Measurements from ENCODE around the gene PYGO1. TPM values are rescaled to one million over a fixed set of nuclear protein-coding genes. Genes with fewer than 3 reads are reported as not detected.
"Not testable (repeated sequence)": the region's sequence is repeated elsewhere in the genome, so short reads cannot be mapped to it uniquely, and the experiment has no call there.

PYGO1 gene
- total and polyA plus RNA-seq, 12 donors, result 1.6 to 12.4 (median 7.9) TPM

- Histone ChIP-seq H3K27me3 (no peaks in the 10 kb centered on the region), H3K4me3 (no peak overlapping the region), H3K27ac (no peak overlapping the region), H3K9me3 (replicated peaks in 1 of 3) (no peaks in the 10 kb centered on the region), H3K36me3 (replicated peaks in 1 of 2) (no peaks in the 10 kb centered on the region), H3K4me1 (replicated peaks in 1 of 2) (no peaks in the 10 kb centered on the region)
- no peak for DNase-seq
- WGBS, 4 donors, result 71 to 83% (median 78%) methylated on average over 4 of the region's 4 CpGs
- TF ChIP-seq, protein P1, sequence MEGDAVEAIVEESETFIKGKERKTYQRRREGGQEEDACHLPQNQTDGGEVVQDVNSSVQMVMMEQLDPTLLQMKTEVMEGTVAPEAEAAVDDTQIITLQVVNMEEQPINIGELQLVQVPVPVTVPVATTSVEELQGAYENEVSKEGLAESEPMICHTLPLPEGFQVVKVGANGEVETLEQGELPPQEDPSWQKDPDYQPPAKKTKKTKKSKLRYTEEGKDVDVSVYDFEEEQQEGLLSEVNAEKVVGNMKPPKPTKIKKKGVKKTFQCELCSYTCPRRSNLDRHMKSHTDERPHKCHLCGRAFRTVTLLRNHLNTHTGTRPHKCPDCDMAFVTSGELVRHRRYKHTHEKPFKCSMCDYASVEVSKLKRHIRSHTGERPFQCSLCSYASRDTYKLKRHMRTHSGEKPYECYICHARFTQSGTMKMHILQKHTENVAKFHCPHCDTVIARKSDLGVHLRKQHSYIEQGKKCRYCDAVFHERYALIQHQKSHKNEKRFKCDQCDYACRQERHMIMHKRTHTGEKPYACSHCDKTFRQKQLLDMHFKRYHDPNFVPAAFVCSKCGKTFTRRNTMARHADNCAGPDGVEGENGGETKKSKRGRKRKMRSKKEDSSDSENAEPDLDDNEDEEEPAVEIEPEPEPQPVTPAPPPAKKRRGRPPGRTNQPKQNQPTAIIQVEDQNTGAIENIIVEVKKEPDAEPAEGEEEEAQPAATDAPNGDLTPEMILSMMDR (IDR thresholded peaks at IDR 0.05), result no peak
- no peak for TF ChIP-seq POLR2A (IDR thresholded peaks at IDR 0.05)
- intact Hi-C loops (cut with DNase I), result no loop called here
Observed at GRCh38 chr15:55507567-55507966, 80.6 kb downstream of the PYGO1 start.

DNA sequence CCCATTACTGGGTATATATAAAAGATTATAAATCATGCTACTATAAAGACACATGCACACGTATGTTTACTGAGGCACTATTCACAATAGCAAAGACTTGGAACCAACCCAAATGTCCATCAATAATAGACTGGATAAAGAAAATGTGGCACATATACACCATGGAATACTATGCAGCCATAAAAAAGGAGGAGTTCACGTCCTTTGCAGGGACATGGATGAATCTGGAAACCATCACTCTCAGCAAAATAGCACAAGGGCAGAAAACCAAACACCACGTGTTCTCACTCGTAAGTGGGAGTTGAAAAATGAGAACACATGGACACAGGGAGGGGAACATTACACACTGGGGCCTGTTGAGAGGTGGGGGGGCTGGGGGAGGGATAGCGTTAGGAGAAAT is 82.7 kb downstream of the PYGO1 start:
- H3K36me3 ChIP-seq (replicated peaks in 1 of 2); DNase-seq: not testable (repeated sequence)

GRCh38 chr15:55499151-55499550 is 89.0 kb downstream of the PYGO1 start:
- intact Hi-C loops (cut with DNase I), result no loop called here
- TF ChIP-seq POLR2A (IDR thresholded peaks at IDR 0.05), result no peak
- TF ChIP-seq, protein P1 (IDR thresholded peaks at IDR 0.05), result no peak
- Histone ChIP-seq H3K9me3 (replicated peaks in 1 of 3) (no peaks in the 10 kb centered on the region), H3K27me3 (no peaks in the 10 kb centered on the region), H3K27ac (no peak overlapping the region), H3K4me3 (no peak overlapping the region), H3K4me1 (replicated peaks in 1 of 2) (peaks cover 0 to 8% of the 10 kb centered on the region in 2 donors), H3K36me3 (replicated peaks in 1 of 2) (no peaks in the 10 kb centered on the region)
- DNase-seq, result no peak
- WGBS, 4 donors, result 75 to 83% (median 79%) methylated on average over 7 of the region's 7 CpGs

More for the DNA sequence above, 82.7 kb downstream of the PYGO1 start:
- H3K27ac ChIP-seq; intact Hi-C loops (cut with DNase I); H3K9me3 ChIP-seq (replicated peaks in 1 of 3); H3K4me1 ChIP-seq (replicated peaks in 1 of 2); H3K4me3 ChIP-seq; H3K27me3 ChIP-seq: not testable (repeated sequence)
- 69 to 79% (median 75%) methylated on average over 5 of the region's 5 CpGs for WGBS, 4 donors

DNA sequence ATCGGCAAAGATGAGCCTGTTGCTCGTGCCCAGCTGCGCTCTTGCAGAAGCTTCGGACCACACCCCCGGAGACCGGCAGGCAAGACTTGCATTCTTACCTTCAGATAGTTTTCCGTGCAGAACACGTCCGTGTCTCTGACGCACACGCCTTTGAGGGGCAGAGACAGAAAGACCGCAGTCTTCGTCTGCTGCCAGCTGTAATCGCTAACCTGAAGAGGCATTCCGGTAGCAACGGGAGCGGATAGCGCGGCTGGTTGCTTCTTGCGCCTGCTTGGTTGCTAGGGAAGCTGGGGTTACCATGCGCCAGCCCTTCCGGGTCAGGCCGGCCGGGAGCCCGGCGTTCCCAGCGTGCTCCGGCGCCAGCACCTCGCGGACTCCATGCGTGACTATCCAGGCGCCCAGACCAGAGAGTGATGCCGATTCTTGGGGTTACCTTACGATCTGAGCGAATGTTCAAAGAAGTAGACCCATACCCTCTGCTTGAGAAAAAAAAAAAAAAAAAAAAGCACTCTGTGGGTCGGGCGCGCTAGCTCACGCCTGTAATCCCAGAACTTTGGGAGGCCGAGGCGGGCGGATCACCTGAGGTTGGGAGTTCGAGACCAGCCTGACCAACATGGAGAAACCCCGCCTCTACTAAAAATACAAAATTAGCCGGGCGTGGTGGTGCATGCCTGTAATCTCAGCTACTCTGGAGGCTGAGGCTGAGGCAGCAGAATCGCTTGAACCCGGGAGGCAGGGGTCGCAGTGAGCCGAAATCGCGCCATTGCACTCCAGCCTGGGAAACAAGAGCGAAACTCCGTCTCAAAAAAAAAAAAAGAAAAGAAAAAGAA is 89.8 kb downstream of the PYGO1 start:
- Histone ChIP-seq H3K4me3 (peak overlapping the region in 3 of 4 donors; percentile 61 to 67 (median 62)), H3K27ac (peak overlapping the region in 3 of 5 donors; percentile 26 to 47 (median 36))
- peak; percentile 79 to 92 (median 90) for DNase-seq
- 9 to 20% (median 15%) methylated on average over 30 to 55 of the region's 55 CpGs for WGBS, 4 donors
- intact Hi-C loops (cut with DNase I); H3K27me3 ChIP-seq; H3K9me3 ChIP-seq (replicated peaks in 1 of 3); H3K36me3 ChIP-seq (replicated peaks in 1 of 2); H3K4me1 ChIP-seq (replicated peaks in 1 of 2): not testable (repeated sequence)

DNA sequence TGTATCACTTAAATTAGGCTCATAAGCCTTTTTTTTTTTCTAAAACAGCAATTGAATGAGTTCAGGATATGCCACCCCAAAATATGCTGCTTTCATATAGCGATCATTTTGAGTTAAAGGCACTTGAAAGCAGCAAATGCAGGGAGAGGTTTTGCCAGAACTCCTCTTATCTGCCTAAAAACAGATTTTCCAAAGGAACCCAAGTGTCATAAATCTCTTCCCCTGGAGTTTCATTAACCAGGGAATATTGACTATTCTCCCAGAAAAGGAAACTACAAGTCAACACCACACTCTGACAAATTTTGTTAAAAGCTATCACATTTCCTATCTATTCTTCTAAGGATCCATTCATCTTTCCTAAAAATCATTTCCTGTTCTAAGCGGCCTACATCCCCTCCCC is 91.4 kb downstream of the PYGO1 start:
- Histone ChIP-seq H3K4me1 (replicated peaks in 1 of 2) (peaks cover 0 to 8% of the 10 kb centered on the region in 2 donors), H3K27ac (no peak overlapping the region), H3K9me3 (replicated peaks in 1 of 3) (no peaks in the 10 kb centered on the region), H3K27me3 (no peaks in the 10 kb centered on the region), H3K4me3 (no peak overlapping the region), H3K36me3 (replicated peaks in 1 of 2) (no peaks in the 10 kb centered on the region)
- intact Hi-C loops (cut with DNase I), result no loop called here
- 71 to 79% (median 76%) methylated on average over 2 of the region's 2 CpGs for WGBS, 4 donors
- no peak for TF ChIP-seq POLR2A (IDR thresholded peaks at IDR 0.05)
- TF ChIP-seq, protein P1 (IDR thresholded peaks at IDR 0.05), result no peak
- no peak for DNase-seq

Measured in adrenal gland (tissue), 12 donors.